A549 (cell line): ENCODE measurements around the gene FBXW9. TPM values are rescaled to one million over a fixed set of nuclear protein-coding genes. Genes with fewer than 3 reads are reported as not detected.

Experiments used
- ATAC-seq, 2 experiments: fragments of 200-7000 bp in 1 of 2; fragments of >200 bp in 1 of 2; cut with Nextera tagmentation in 1 of 2; cut with Tn5 transposase in 1 of 2; 3 replicates each; pipeline versions ENCODE4 v1.8.0 to v1.9.1; 2018 to 2020; ENCODE audit warnings: mild to moderate bottlenecking in 1 of 2, moderate library complexity in 1 of 2
- CTCF ChIA-PET: fragments of 300-600 bp; sonication (Branson Sonifier 250); formaldehyde crosslinking; extraction: SDS; loops from one replicate; lab custom pipeline; 2021; ENCODE audit warnings: antibody characterized with exemption, inconsistent platforms; lab: Yijun Ruan, JAX
- POLR2A ChIA-PET: fragments of 350-600 bp; formaldehyde crosslinking; extraction: SDS; loops from one replicate; lab custom pipeline; 2021; ENCODE audit warnings: antibody characterized with exemption, inconsistent platforms; lab: Yijun Ruan, JAX
- DNase-seq, 2 experiments: peaks; one replicate each; pipeline versions ENCODE4 v3.0.0 to v3.0.0-alpha.2; 2011 to 2016; ENCODE audit warnings: low read depth in 1 of 2, low spot score in 1 of 2
- FAIRE-seq: peaks from 2 replicates; lab custom pipeline; 2011; peaks lifted over from hg19 to GRCh38; lab: Jason Lieb, UNC
- H3K27ac ChIP-seq, 2 experiments: fragments of >200 bp; sonication (Bioruptor Twin); formaldehyde crosslinking; 3 replicates each; pipeline ENCODE4 v1.5.1; 2016 to 2017
- H3K4me1 ChIP-seq: fragments of >200 bp; sonication (Bioruptor Twin); formaldehyde crosslinking; 3 replicates; pipeline ENCODE4 v1.6.1; 2016
- H3K4me2 ChIP-seq: fragments of >200 bp; sonication (Bioruptor Twin); formaldehyde crosslinking; 3 replicates; pipeline ENCODE4 v1.6.1; 2016
- H3K4me3 ChIP-seq: fragments of >200 bp; sonication (Bioruptor Twin); formaldehyde crosslinking; 3 replicates; pipeline ENCODE4 v1.5.1; 2016
- H3K9me3 ChIP-seq: fragments of >200 bp; sonication (Bioruptor Twin); formaldehyde crosslinking; 3 replicates; pipeline ENCODE4 v1.6.1; 2016
- ATOH8 ChIP-seq: fragments of 250-450 bp; sonication (Bioruptor Pico); IDR thresholded peaks from 2 replicates; pipeline ENCODE4 v1.5.0; 2020; ENCODE audit warnings: low read depth, mild to moderate bottlenecking, moderate library complexity
- BCL3 ChIP-seq: fragments of >200 bp; sonication (Bioruptor Twin); formaldehyde crosslinking; IDR thresholded peaks from 3 replicates; pipeline ENCODE4 v1.6.1; 2016
- CBX2 ChIP-seq: fragments of 200-600 bp; sonication (generic); IDR thresholded peaks from 2 replicates; pipeline ENCODE4 v1.6.1; 2016; ENCODE audit warnings: low read depth, mild to moderate bottlenecking, borderline replicate concordance
- CBX8 ChIP-seq: fragments of 200-600 bp; sonication (generic); IDR thresholded peaks from 2 replicates; pipeline ENCODE4 v1.6.1; 2016
- CEBPB ChIP-seq, 2 experiments: fragments of >200 bp in 1 of 2; sonication (Bioruptor Twin) in 1 of 2; formaldehyde crosslinking in 1 of 2; IDR thresholded peaks; 2 replicates each; pipeline ENCODE4 v1.6.1; 2012 to 2016
- CTCF ChIP-seq: fragments of >200 bp; sonication (Bioruptor Twin); formaldehyde crosslinking; IDR thresholded peaks from 3 replicates; pipeline ENCODE4 v1.5.1; 2016
- E2F6 ChIP-seq: IDR thresholded peaks from 2 replicates; pipeline ENCODE4 v1.6.1; 2012; ENCODE audit warnings: low read depth, borderline replicate concordance
- FOSB ChIP-seq: fragments of 250-450 bp; sonication (Bioruptor Pico); IDR thresholded peaks from 2 replicates; pipeline ENCODE4 v1.5.0; 2020; ENCODE audit warnings: mild to moderate bottlenecking, moderate library complexity
- FOSL2 ChIP-seq, 2 experiments: fragments of 450-650 bp in 1 of 2; fragments of >200 bp in 1 of 2; sonication (Bioruptor Twin) in 1 of 2; formaldehyde crosslinking; IDR thresholded peaks; 2 replicates each; pipeline versions ENCODE4 v1.5.0 to v1.6.1; 2016 to 2020; ENCODE audit warnings: mild to moderate bottlenecking in 1 of 2, moderate library complexity in 1 of 2
- GATA3 ChIP-seq: IDR thresholded peaks from 2 replicates; pipeline ENCODE4 v1.6.1; 2012; ENCODE audit warnings: borderline replicate concordance
- HES2 ChIP-seq: fragments of >200 bp; sonication (Bioruptor Twin); formaldehyde crosslinking; IDR thresholded peaks from 2 replicates; pipeline ENCODE4 v1.6.1; 2016
- HMGXB4 ChIP-seq: fragments of 250-450 bp; sonication (Bioruptor Pico); IDR thresholded peaks from 2 replicates; pipeline ENCODE4 v1.5.0; 2021; ENCODE audit warnings: mild to moderate bottlenecking, moderate library complexity, borderline replicate concordance
- HOXA7 ChIP-seq: fragments of 250-450 bp; sonication (Bioruptor Pico); IDR thresholded peaks from 2 replicates; pipeline ENCODE4 v1.5.0; 2020; ENCODE audit warnings: mild to moderate bottlenecking, moderate library complexity
- HOXB13 ChIP-seq: fragments of 250-450 bp; sonication (Bioruptor Pico); IDR thresholded peaks from 2 replicates; pipeline ENCODE4 v1.5.0; 2020; ENCODE audit warnings: low read depth, mild to moderate bottlenecking, moderate library complexity
- JUN ChIP-seq, 2 experiments: fragments of >200 bp; sonication (Bioruptor Twin); formaldehyde crosslinking; IDR thresholded peaks; 2 replicates in 1 of 2; 3 replicates in 1 of 2; pipeline ENCODE4 v1.6.1; 2016 to 2017
- JUNB ChIP-seq: fragments of >200 bp; sonication (Bioruptor Twin); formaldehyde crosslinking; IDR thresholded peaks from 2 replicates; pipeline ENCODE4 v1.6.1; 2016
- KDM1A ChIP-seq: fragments of 200-600 bp; sonication (generic); IDR thresholded peaks from 2 replicates; pipeline ENCODE4 v1.6.1; 2016; ENCODE audit warnings: low read depth, mild to moderate bottlenecking
- KDM5A ChIP-seq: fragments of 200-600 bp; sonication (generic); IDR thresholded peaks from 2 replicates; pipeline ENCODE4 v1.6.1; 2016; ENCODE audit warnings: antibody characterized with exemption, mild to moderate bottlenecking
- MYC ChIP-seq: IDR thresholded peaks from 2 replicates; pipeline ENCODE4 v1.6.1; 2012; ENCODE audit warnings: mild to moderate bottlenecking, inconsistent platforms, low read length, improper control_type of control experiment, borderline replicate concordance
- NFE2L2 ChIP-seq: fragments of 150-350 bp; conservative IDR thresholded peaks from 2 replicates; pipeline ENCODE4 v1.6.1; 2014; ENCODE audit warnings: low read length
- PBX3 ChIP-seq: IDR thresholded peaks from 2 replicates; pipeline ENCODE4 v1.6.1; 2012
- RARB ChIP-seq: fragments of 250-450 bp; sonication (Bioruptor Pico); IDR thresholded peaks from 2 replicates; pipeline ENCODE4 v1.8.0; 2021; ENCODE audit warnings: mild to moderate bottlenecking, moderate library complexity
- RFX5 ChIP-seq: fragments of 450-650 bp; IDR thresholded peaks from 2 replicates; pipeline ENCODE4 v1.7.1; 2014; ENCODE audit warnings: antibody characterized with exemption, mild to moderate bottlenecking, moderate library complexity
- ZFP36 ChIP-seq: fragments of 450-650 bp; IDR thresholded peaks from 2 replicates; pipeline ENCODE4 v1.6.1; 2014; ENCODE audit warnings: borderline replicate concordance; ENCODE audit not compliant: partially characterized antibody
- WGBS: methylation state at CpG from one replicate; pipeline ENCODE4 v1.1.6; 2017; ENCODE audit errors: missing lambda C conversion rate; 5-methylcytosine and 5-hydroxymethylcytosine counted together
- polyA plus RNA-seq, 4 experiments: library from polyadenylated mRNA; depleted of rRNA in 3 of 4; stranded (reverse); fragments of >200 nt; fragmentation: RNase III in 1 of 4; extraction: RNeasy Plus Mini Kit Qiagen cat#74134 plus additional on column Dnase treatment in 1 of 4; gene quantifications; 2 replicates in 3 of 4; 3 replicates in 1 of 4; pipeline ENCODE4 v1.2.3, GENCODE V29; 2011 to 2017

Gene FBXW9
- polyA plus RNA-seq, 2 of the 4 experiments (the other 2 are of a cell fraction): 5.7 to 8.0 TPM

GRCh38 chr19:12675940-12676339, 20.5 kb downstream of the FBXW9 start:
- Histone ChIP-seq H3K27ac (no peak overlapping the region), H3K9me3 (no peaks in the 10 kb centered on the region), H3K4me2 (no peak overlapping the region), H3K4me3 (no peak overlapping the region), H3K4me1 (no peaks in the 10 kb centered on the region)
- ATAC-seq (peak in 1 of 2 experiments; percentile 9; a peak in 2 of 6 replicates), DNase-seq (no peak), FAIRE-seq (no peak)
- 94% methylated on average over 4 of the region's 15 CpGs for WGBS
- TF ChIP-seq BCL3 (no peak), CBX2 (no peak), E2F6 (no peak), GATA3 (no peak), ZFP36 (no peak), HOXA7 (CRISPR knock-in tag) (no peak), RFX5 (no peak), JUNB (no peak), KDM5A (no peak), NFE2L2 (no peak), CTCF (no peak), CEBPB (IDR thresholded peaks at IDR 0.05) (no peak)
- ChIA-PET CTCF (interaction anchor here (0.7 to 1.5 kb wide), 6 partner anchors 13 to 178 kb away, joined by 3 to 5 read pairs (median 4); no protein-coding TSS in a partner anchor), POLR2A (no interaction called here)

GRCh38 chr19:12675399-12675798, 21.0 kb downstream of the FBXW9 start:
- Histone ChIP-seq H3K4me2 (no peak overlapping the region), H3K27ac (no peak overlapping the region), H3K4me1 (0 out of 3 replicates have a peak, but pooled peaks cover 4% of the 10 kb centered on the region), H3K9me3 (no peaks in the 10 kb centered on the region), H3K4me3 (no peak overlapping the region)
- ATAC-seq: no peak
- TF ChIP-seq CBX2 (no peak), HES2 (no peak), JUN (IDR thresholded peaks at IDR 0.05) (no peak), HOXB13 (CRISPR knock-in tag) (no peak), RARB (CRISPR knock-in tag) (no peak), CBX8 (no peak), HMGXB4 (no peak)
- CTCF ChIA-PET: interaction anchor here (0.7 to 1.0 kb wide), 2 partner anchors 80 to 172 kb away, joined by 3 to 4 read pairs; no protein-coding TSS in a partner anchor
- FAIRE-seq: no peak
- 99% methylated on average over 10 of the region's 10 CpGs for WGBS
- DNase-seq: no peak
- POLR2A ChIA-PET: interaction anchor here (0.6 kb wide), 1 partner anchor 9 kb away, joined by 3 read pairs; the partner anchor contains the start of genes MAN2B1 and WDR83

- TF ChIP-seq PBX3 (no peak), RARB (CRISPR knock-in tag) (no peak), KDM1A (no peak), FOSB (CRISPR knock-in tag) (no peak), FOSL2 (IDR thresholded peaks at IDR 0.05) (no peak), FOSL2 (CRISPR knock-in tag; IDR thresholded peaks at IDR 0.05) (no peak), MYC (no peak), HES2 (no peak), ATOH8 (CRISPR knock-in tag) (no peak)
- H3K4me1 ChIP-seq: peaks cover 11% of the 10 kb centered on the region
- DNase-seq (no peak), ATAC-seq (no peak), FAIRE-seq (no peak)
- whole genome bisulfite sequencing: 100% methylated on average over 6 of the region's 10 CpGs
- H3K4me3 ChIP-seq: no peak overlapping the region
- H3K27ac ChIP-seq: no peak overlapping the region
- no peak overlapping the region for H3K4me2 ChIP-seq
- no peaks in the 10 kb centered on the region for H3K9me3 ChIP-seq
- POLR2A ChIA-PET: no interaction called here
- CTCF ChIA-PET: interaction anchor here (1.2 to 2.6 kb wide), 7 partner anchors 8 to 175 kb away, joined by 3 to 7 read pairs (median 5); partner anchors contain the start of gene DHPS
Measured at GRCh38 chr19:12672744-12673143, 23.7 kb downstream of the FBXW9 start.
